Body of pancreas (tissue), 4 donors: ENCODE results near the gene NMT2.

Experiments used
- POLR2A ChIP-seq, 3 donors: fragments of 450-650 bp; IDR thresholded peaks; one replicate each; pipeline ENCODE4 v1.6.1; 2016; ENCODE audit warnings: antibody characterized with exemption in 3 of 3, mild to moderate bottlenecking in 2 of 3
- TF ChIP-seq, protein P1 (sequence below), 7 experiments: fragments of 450-650 bp in 4 of 7; fragments of 200-600 bp in 3 of 7; sonication (generic) in 3 of 7; IDR thresholded peaks; one replicate each; pipeline ENCODE4 v1.5.1; 2016 to 2019; ENCODE audit warnings: antibody characterized with exemption in 7 of 7

DNA sequence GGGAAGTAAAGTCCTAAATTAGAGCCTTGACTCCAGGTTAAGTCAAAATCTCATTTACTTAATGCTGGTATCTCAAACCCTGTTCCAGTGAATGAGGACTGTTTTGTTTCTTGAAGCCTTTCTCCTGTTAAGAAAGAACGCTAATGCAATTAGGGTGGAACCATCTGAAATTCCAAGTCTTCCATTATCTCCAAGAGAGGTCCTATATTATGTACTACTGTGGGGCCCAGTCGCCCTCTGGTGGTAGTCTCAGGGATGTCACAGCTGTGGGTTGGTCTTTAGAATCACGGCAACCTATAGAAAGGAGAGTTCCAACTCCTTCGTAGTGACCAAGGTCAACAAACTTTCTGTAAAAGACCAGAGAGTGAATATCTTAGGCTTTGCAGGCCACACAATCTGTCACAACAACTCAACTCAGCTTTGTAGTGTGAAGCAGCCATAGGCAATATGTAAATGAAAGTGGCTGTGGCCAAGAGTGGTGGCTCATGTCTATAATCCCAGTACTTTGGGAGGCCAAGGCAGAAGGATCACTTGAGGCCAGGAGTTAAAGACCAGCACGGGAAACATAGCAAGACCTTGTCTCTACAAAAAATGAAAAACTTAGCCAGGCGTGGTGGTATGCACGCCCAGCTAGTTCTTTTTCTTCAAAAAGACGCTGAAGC lies 62.0 kb downstream of the NMT2 start:
- TF ChIP-seq, protein P1, sequence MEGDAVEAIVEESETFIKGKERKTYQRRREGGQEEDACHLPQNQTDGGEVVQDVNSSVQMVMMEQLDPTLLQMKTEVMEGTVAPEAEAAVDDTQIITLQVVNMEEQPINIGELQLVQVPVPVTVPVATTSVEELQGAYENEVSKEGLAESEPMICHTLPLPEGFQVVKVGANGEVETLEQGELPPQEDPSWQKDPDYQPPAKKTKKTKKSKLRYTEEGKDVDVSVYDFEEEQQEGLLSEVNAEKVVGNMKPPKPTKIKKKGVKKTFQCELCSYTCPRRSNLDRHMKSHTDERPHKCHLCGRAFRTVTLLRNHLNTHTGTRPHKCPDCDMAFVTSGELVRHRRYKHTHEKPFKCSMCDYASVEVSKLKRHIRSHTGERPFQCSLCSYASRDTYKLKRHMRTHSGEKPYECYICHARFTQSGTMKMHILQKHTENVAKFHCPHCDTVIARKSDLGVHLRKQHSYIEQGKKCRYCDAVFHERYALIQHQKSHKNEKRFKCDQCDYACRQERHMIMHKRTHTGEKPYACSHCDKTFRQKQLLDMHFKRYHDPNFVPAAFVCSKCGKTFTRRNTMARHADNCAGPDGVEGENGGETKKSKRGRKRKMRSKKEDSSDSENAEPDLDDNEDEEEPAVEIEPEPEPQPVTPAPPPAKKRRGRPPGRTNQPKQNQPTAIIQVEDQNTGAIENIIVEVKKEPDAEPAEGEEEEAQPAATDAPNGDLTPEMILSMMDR (IDR thresholded peaks at IDR 0.05): peak; percentile 57 to 85 (median 79)
- no peak for TF ChIP-seq POLR2A (IDR thresholded peaks at IDR 0.05)
